Common myeloid progenitor, CD34-positive (primary cell): ENCODE data around the gene PTGES.

Source experiments
- CTCF ChIA-PET: fragments of 350-600 bp; sonication (Branson Sonifier 250); formaldehyde crosslinking; loops from one replicate; lab custom pipeline; 2021; ENCODE audit warnings: antibody characterized with exemption; lab: Charles Lee
- POLR2A ChIA-PET: fragments of 350-600 bp; sonication (Branson Sonifier 250); formaldehyde crosslinking; loops from one replicate; lab custom pipeline; 2021; ENCODE audit warnings: antibody characterized with exemption; lab: Charles Lee
- DNase-seq, 3 donors: peaks; one replicate each; pipeline versions ENCODE4 v3.0.0 to v3.0.0-alpha.2; 2013
- H3K27ac ChIP-seq, 2 experiments: 1 replicate in 1 of 2; 2 replicates in 1 of 2; pipeline ENCODE4 v1.7.0; 2013; ENCODE audit warnings: inconsistent platforms in 2 of 2, low read length in 2 of 2, mild to moderate bottlenecking in 2 of 2, low read depth in 1 of 2, moderate library complexity in 1 of 2; ENCODE audit not compliant: severe bottlenecking in 2 of 2, insufficient read depth in 1 of 2, poor library complexity in 1 of 2
- H3K27me3 ChIP-seq, 5 experiments: replicated peaks in 2 of 5; 1 replicate in 3 of 5; 2 replicates in 2 of 5; pipeline versions ENCODE4 v1.6.1 to v1.7.0; 2013; ENCODE audit warnings: low read length in 4 of 5, mild to moderate bottlenecking in 2 of 5, moderate library complexity in 2 of 5, inconsistent platforms in 1 of 5; ENCODE audit not compliant: insufficient read depth in 5 of 5, control insufficient read depth in 4 of 5
- H3K36me3 ChIP-seq, 4 experiments: 1 replicate in 2 of 4; 2 replicates in 2 of 4; pipeline versions ENCODE4 v1.6.1 to v1.7.0; 2013; ENCODE audit warnings: low read length in 3 of 4, control low read depth in 1 of 4, mild to moderate bottlenecking in 1 of 4; ENCODE audit not compliant: control insufficient read depth in 4 of 4, insufficient read depth in 4 of 4
- H3K4me1 ChIP-seq, 4 experiments: 1 replicate in 3 of 4; 2 replicates in 1 of 4; pipeline versions ENCODE4 v1.6.1 to v1.7.1; 2013; ENCODE audit warnings: low read length in 3 of 4, mild to moderate bottlenecking in 3 of 4, control low read depth in 1 of 4, inconsistent platforms in 1 of 4, moderate library complexity in 1 of 4; ENCODE audit not compliant: control insufficient read depth in 4 of 4, insufficient read depth in 4 of 4; ENCODE audit errors: control extremely low read depth in 1 of 4
- H3K4me3 ChIP-seq, 7 experiments: 1 replicate in 4 of 7; 2 replicates in 3 of 7; pipeline versions ENCODE4 v1.5.1 to v1.7.0; 2013; ENCODE audit warnings: mild to moderate bottlenecking in 7 of 7, low read length in 6 of 7, moderate library complexity in 6 of 7, inconsistent platforms in 2 of 7, low read depth in 2 of 7, control low read depth in 1 of 7; ENCODE audit not compliant: insufficient read depth in 4 of 7, control insufficient read depth in 1 of 7; ENCODE audit errors: extremely low read depth in 1 of 7
- H3K9me3 ChIP-seq, 5 experiments: 1 replicate in 4 of 5; 2 replicates in 1 of 5; pipeline versions ENCODE4 v1.6.1 to v1.7.1; 2013; ENCODE audit warnings: low read length in 4 of 5, mild to moderate bottlenecking in 2 of 5, inconsistent platforms in 1 of 5, low read depth in 1 of 5, moderate library complexity in 1 of 5; ENCODE audit not compliant: control insufficient read depth in 4 of 5, insufficient read depth in 2 of 5; ENCODE audit errors: control extremely low read depth in 1 of 5
- WGBS: methylation state at CpG from one replicate; pipeline ENCODE4 v1.1.5; 2013; ENCODE audit not compliant: insufficient coverage; 5-methylcytosine and 5-hydroxymethylcytosine counted together

PTGES gene

GRCh38 chr9:129693741-129694140, 59.1 kb downstream of the PTGES start:
- no peak for DNase-seq
- Histone ChIP-seq H3K4me3 (no peak overlapping the region), H3K27ac (no peak overlapping the region), H3K9me3 (no peaks in the 10 kb centered on the region), H3K4me1 (peaks cover 0 to 16% (median 10%) of the 10 kb centered on the region in 4 experiments), H3K36me3 (no peaks in the 10 kb centered on the region), H3K27me3 (peaks cover under 1 to 47% (median 22%) of the 10 kb centered on the region in 5 experiments)
- ChIA-PET POLR2A (no interaction called here), CTCF (interaction anchor here (1.4 kb wide), 1 partner anchor 11 kb away, joined by 3 read pairs; no protein-coding TSS in a partner anchor)
- WGBS, result 85% methylated on average over 8 of the region's 8 CpGs

- peaks cover 0 to 35% (median 16%) of the 10 kb centered on the region in 5 experiments for H3K27me3 ChIP-seq
- H3K4me3 ChIP-seq, result no peak overlapping the region
- POLR2A ChIA-PET, result no interaction called here
- peaks cover 0 to 7% (median 3%) of the 10 kb centered on the region in 4 experiments for H3K4me1 ChIP-seq
- CTCF ChIA-PET, result interaction anchor here (1.0 kb wide), 1 partner anchor 34 kb away, joined by 3 read pairs; no protein-coding TSS in a partner anchor
- H3K27ac ChIP-seq, result no peak overlapping the region
- H3K9me3 ChIP-seq, result no peaks in the 10 kb centered on the region
- H3K36me3 ChIP-seq, result no peaks in the 10 kb centered on the region
- 92% methylated on average over 4 of the region's 5 CpGs for WGBS
- no peak for DNase-seq
Observed at GRCh38 chr9:129692534-129692933, 60.3 kb downstream of the PTGES start.
